ENCODE results near the gene NMRK1.

The NMRK1 gene

GRCh38 chr9:75087824-75088645 lies at the start of gene NMRK1, which contains the start of gene OSTF1:
TSS of gene NMRK1 (minus strand) at chr9:75088155. CDS start at chr9:75083115, 5,040 bp downstream.
TSS of gene OSTF1 (plus strand) at chr9:75088514. CDS start at chr9:75088693, 179 bp downstream.
- DNase-seq = peak; percentile 83

- no peak for DNase-seq
Observed at GRCh38 chr9:75134495-75134894, 46.5 kb upstream of the NMRK1 start.

- DNase-seq = no peak
Observed at GRCh38 chr9:75133396-75133795, 45.4 kb upstream of the NMRK1 start.

- DNase-seq = no peak
Observed at GRCh38 chr9:75132244-75132643, 44.3 kb upstream of the NMRK1 start.

- no peak for DNase-seq
Observed at GRCh38 chr9:75131700-75132099, 43.7 kb upstream of the NMRK1 start.

- DNase-seq = no peak
Observed at GRCh38 chr9:75130621-75131230, 42.8 kb upstream of the NMRK1 start.

GRCh38 chr9:75130172-75130571 lies 42.2 kb upstream of the NMRK1 start:
- DNase-seq = no peak

- DNase-seq = no peak
Observed at GRCh38 chr9:75128535-75128934, 40.6 kb upstream of the NMRK1 start.

GRCh38 chr9:75123696-75124095 lies 35.7 kb upstream of the NMRK1 start:
- DNase-seq = no peak

GRCh38 chr9:75121914-75122558 lies 34.1 kb upstream of the NMRK1 start:
- DNase-seq = no peak

- no peak for DNase-seq
Observed at GRCh38 chr9:75120686-75121085, 32.7 kb upstream of the NMRK1 start.

- no peak for DNase-seq
Observed at GRCh38 chr9:75117564-75117963, 29.6 kb upstream of the NMRK1 start.

GRCh38 chr9:75116306-75116705 lies 28.4 kb upstream of the NMRK1 start:
- no peak for DNase-seq

GRCh38 chr9:75112789-75113188 lies 24.8 kb upstream of the NMRK1 start:
- no peak for DNase-seq

- no peak for DNase-seq
Observed at GRCh38 chr9:75111019-75111622, 23.2 kb upstream of the NMRK1 start.

GRCh38 chr9:75109210-75109839 lies 21.4 kb upstream of the NMRK1 start:
- DNase-seq = no peak

GRCh38 chr9:75108571-75108970 lies 20.6 kb upstream of the NMRK1 start:
- no peak for DNase-seq

GRCh38 chr9:75106857-75107256 lies 18.9 kb upstream of the NMRK1 start:
- no peak for DNase-seq

- DNase-seq = no peak
Observed at GRCh38 chr9:75105841-75106240, 17.9 kb upstream of the NMRK1 start.

- DNase-seq = no peak
Observed at GRCh38 chr9:75105019-75105540, 17.1 kb upstream of the NMRK1 start.

GRCh38 chr9:75104607-75105006 lies 16.7 kb upstream of the NMRK1 start:
- no peak for DNase-seq

GRCh38 chr9:75102177-75102790 lies 14.3 kb upstream of the NMRK1 start:
- DNase-seq = no peak

Data from NCI-H2081 treated with DMSO at 0.1 percent for 48 hours (cell line).